ENCODE measurements around the gene PSME1. TPM values are rescaled to one million over a fixed set of nuclear protein-coding genes. Genes with fewer than 3 reads are reported as not detected.

Gene PSME1
- total and polyA plus RNA-seq, 2 of the 4 experiments (the other 2 are of a cell fraction), result 42.8 to 106 TPM

GRCh38 chr14:24146453-24146977 lies 10.5 kb downstream of the PSME1 start, which contains the start of gene PSME2 (continued):
- TF ChIP-seq USF2 (IDR thresholded peaks at IDR 0.05; ENCODE audit: low read depth, low read length) (no peak), MAZ (IDR thresholded peaks at IDR 0.05; ENCODE audit: borderline replicate concordance, low read depth, low read length) (peak; percentile 89; the same call in 1 of the 2 replicates), CHD1 (IDR thresholded peaks at IDR 0.05; ENCODE audit: low read depth, low read length) (no peak), RAD21 (IDR thresholded peaks at IDR 0.05; ENCODE audit: low read length) (no peak)

Measured in IMR-90 (cell line).